HCT116 (cell line): Measurements from ENCODE around the gene CDH4. TPM values are rescaled to one million over a fixed set of nuclear protein-coding genes. Genes with fewer than 3 reads are reported as not detected.

Experiments used
- ATAC-seq: fragments of 200-7000 bp; cut with Tn5 transposase; 2 replicates; pipeline ENCODE4 v1.9.1; 2020; ENCODE audit warnings: mild to moderate bottlenecking, moderate library complexity
- BruUV-seq: library from RNA; stranded (reverse); fragments of 400-500 nt; replicated peaks from 2 replicates; lab custom pipeline; 2021; lab: Mats Ljungman, UMichigan
- CTCF ChIA-PET: fragments of 300-600 bp; sonication (Branson Sonifier 250); formaldehyde crosslinking; loops from one replicate; lab custom pipeline; 2021; ENCODE audit warnings: antibody characterized with exemption; lab: Charles Lee
- POLR2A ChIA-PET: fragments of 300-600, 350-600 bp; sonication (Branson Sonifier 250); formaldehyde crosslinking; loops from one replicate; lab custom pipeline; 2021; ENCODE audit warnings: antibody characterized with exemption; lab: Charles Lee
- RAD21 ChIA-PET, 2 experiments: fragments of 300-600 bp; sonication (Branson Sonifier 250); formaldehyde crosslinking; loops; one replicate each; lab custom pipeline; 2023; ENCODE audit warnings: low total read pairs in 2 of 2; ENCODE audit not compliant: uncharacterized antibody in 2 of 2, unreplicated experiment in 2 of 2, low non-redundant PET in 1 of 2; lab: Charles Lee
- DNase-seq: peaks from one replicate; pipeline ENCODE4 v3.0.0-alpha.2; 2010; ENCODE audit warnings: low read depth, low spot score
- H2AFZ ChIP-seq: fragments of 200-600 bp; shearing (Covaris generic), sonication (generic); 2 replicates; pipeline ENCODE4 v1.6.1; 2017; ENCODE audit warnings: low read depth, mixed run types, mixed read lengths, antibody characterized with exemption, low read length; ENCODE audit not compliant: poor library complexity, severe bottlenecking
- H3K27ac ChIP-seq: 2 replicates; pipeline ENCODE4 v1.5.1; 2012; ENCODE audit warnings: low read depth, low read length
- H3K27me3 ChIP-seq: fragments of 200-600 bp; sonication (generic); 2 replicates; pipeline ENCODE4 v1.6.1; 2016; ENCODE audit warnings: mixed run types, low read length, mixed read lengths; ENCODE audit not compliant: insufficient read depth
- H3K36me3 ChIP-seq, 2 experiments: fragments of 200-500 bp in 1 of 2; fragments of 200-600 bp in 1 of 2; sonication (Bioruptor generic) in 1 of 2; sonication (generic) in 1 of 2; 2 replicates each; pipeline versions ENCODE4 v1.5.1 to v1.6.1; 2014 to 2016; ENCODE audit warnings: low read length in 2 of 2, inconsistent platforms in 1 of 2, mixed read lengths in 1 of 2, mixed run types in 1 of 2; ENCODE audit not compliant: insufficient read depth in 2 of 2, control insufficient read depth in 1 of 2
- H3K4me1 ChIP-seq, 2 experiments: fragments of 200-600 bp in 1 of 2; sonication (generic) in 1 of 2; 2 replicates each; pipeline versions ENCODE4 v1.5.1 to v1.6.1; 2012 to 2017; ENCODE audit warnings: low read length in 2 of 2, inconsistent platforms in 1 of 2, mild to moderate bottlenecking in 1 of 2, mixed read lengths in 1 of 2, mixed run types in 1 of 2, moderate library complexity in 1 of 2; ENCODE audit not compliant: insufficient read depth in 2 of 2, control insufficient read depth in 1 of 2
- H3K4me2 ChIP-seq: fragments of 200-600 bp; sonication (generic); 2 replicates; pipeline ENCODE4 v1.6.1; 2017; ENCODE audit warnings: mixed run types, low read length, mixed read lengths
- H3K4me3 ChIP-seq, 2 experiments: fragments of 200-600 bp in 1 of 2; sonication (generic) in 1 of 2; replicated peaks in 1 of 2; 2 replicates each; pipeline ENCODE4 v1.5.1; 2011 to 2016; ENCODE audit warnings: low read length in 2 of 2, control low read depth in 1 of 2, low read depth in 1 of 2, mild to moderate bottlenecking in 1 of 2, mixed read lengths in 1 of 2, mixed run types in 1 of 2
- H3K79me2 ChIP-seq: fragments of 200-600 bp; sonication (generic); 2 replicates; pipeline ENCODE4 v1.6.1; 2017; ENCODE audit warnings: mild to moderate bottlenecking, mixed run types, low read length, moderate library complexity, mixed read lengths; ENCODE audit not compliant: insufficient read depth
- H3K9ac ChIP-seq: fragments of 200-600 bp; sonication (generic); 2 replicates; pipeline ENCODE4 v1.6.1; 2016; ENCODE audit warnings: low read length, mixed read lengths
- H3K9me2 ChIP-seq: fragments of 200-600 bp; sonication (generic), shearing (Covaris generic); 2 replicates; pipeline ENCODE4 v1.6.1; 2017; ENCODE audit warnings: mixed run types, mild to moderate bottlenecking, moderate library complexity; ENCODE audit not compliant: insufficient read depth
- H3K9me3 ChIP-seq, 2 experiments: fragments of 200-500 bp in 1 of 2; fragments of 200-600 bp in 1 of 2; sonication (Bioruptor generic) in 1 of 2; sonication (generic) in 1 of 2; 2 replicates each; pipeline ENCODE4 v1.6.1; 2014 to 2017; ENCODE audit warnings: low read length in 2 of 2, mixed read lengths in 2 of 2, inconsistent platforms in 1 of 2, low read depth in 1 of 2, mild to moderate bottlenecking in 1 of 2, mixed run types in 1 of 2, moderate library complexity in 1 of 2; ENCODE audit not compliant: control insufficient read depth in 1 of 2, insufficient read depth in 1 of 2
- H4K20me1 ChIP-seq: fragments of 200-600 bp; sonication (generic), shearing (Covaris generic); 2 replicates; pipeline ENCODE4 v1.6.1; 2017; ENCODE audit warnings: mixed run types, mild to moderate bottlenecking, moderate library complexity; ENCODE audit not compliant: insufficient read depth
- ATF3 ChIP-seq: IDR thresholded peaks from 2 replicates; pipeline ENCODE4 v1.6.1; 2012
- CBX3 ChIP-seq: IDR thresholded peaks from 2 replicates; pipeline ENCODE4 v1.6.1; 2012; ENCODE audit warnings: low read depth
- CEBPB ChIP-seq: IDR thresholded peaks from 2 replicates; pipeline ENCODE4 v1.6.1; 2012; ENCODE audit warnings: low read depth
- EGR1 ChIP-seq: IDR thresholded peaks from 2 replicates; pipeline ENCODE4 v1.6.1; 2012; ENCODE audit warnings: low read depth
- ELF1 ChIP-seq: IDR thresholded peaks from 2 replicates; pipeline ENCODE4 v1.6.1; 2012; ENCODE audit warnings: low read depth, borderline replicate concordance
- EZH2 ChIP-seq: fragments of 200-600 bp; sonication (generic); IDR thresholded peaks from 2 replicates; pipeline ENCODE4 v1.6.1; 2017; ENCODE audit warnings: antibody characterized with exemption, mixed run types
- EZH2phosphoT487 ChIP-seq: fragments of 200-600 bp; IDR thresholded peaks from 2 replicates; pipeline ENCODE4 v1.6.1; 2018; ENCODE audit warnings: antibody characterized with exemption, borderline replicate concordance
- FOSL1 ChIP-seq: IDR thresholded peaks from 2 replicates; pipeline ENCODE4 v1.6.1; 2012; ENCODE audit warnings: low read depth
- POLR2A ChIP-seq: IDR thresholded peaks from 2 replicates; pipeline ENCODE4 v1.7.0; 2011; ENCODE audit warnings: borderline replicate concordance; ENCODE audit not compliant: insufficient read depth, insufficient read length; ENCODE audit errors: extremely low read depth
- POLR2AphosphoS5 ChIP-seq: IDR thresholded peaks from 2 replicates; pipeline ENCODE4 v1.6.1; 2011; ENCODE audit warnings: mild to moderate bottlenecking, low read depth, low read length, moderate library complexity
- RAD21 ChIP-seq: IDR thresholded peaks from 2 replicates; pipeline ENCODE4 v1.6.1; 2012; ENCODE audit warnings: low read depth, mild to moderate bottlenecking
- SP1 ChIP-seq: IDR thresholded peaks from 2 replicates; pipeline ENCODE4 v1.6.1; 2012; ENCODE audit warnings: low read depth
- SRF ChIP-seq: IDR thresholded peaks from 2 replicates; pipeline ENCODE4 v1.6.1; 2012; ENCODE audit warnings: low read depth
- TCF7L2 ChIP-seq: IDR thresholded peaks from 2 replicates; pipeline ENCODE4 v1.7.0; 2011; ENCODE audit warnings: borderline replicate concordance, inconsistent platforms; ENCODE audit not compliant: insufficient read depth, insufficient read length; ENCODE audit errors: extremely low read depth
- YY1 ChIP-seq: IDR thresholded peaks from 2 replicates; pipeline ENCODE4 v1.6.1; 2011; ENCODE audit warnings: low read length, low read depth, moderate library complexity, mild to moderate bottlenecking; ENCODE audit not compliant: insufficient replicate concordance; ENCODE audit errors: extremely low read depth
- ZBTB33 ChIP-seq: IDR thresholded peaks from 2 replicates; pipeline ENCODE4 v1.6.1; 2011; ENCODE audit warnings: mild to moderate bottlenecking, low read length, moderate library complexity; ENCODE audit not compliant: insufficient replicate concordance; ENCODE audit errors: extremely low read depth
- ZFX ChIP-seq: fragments of 450-650 bp; IDR thresholded peaks from 2 replicates; pipeline ENCODE4 v1.6.1; 2017
- ZNF274 ChIP-seq: fragments of 200-500 bp; sonication (Bioruptor generic); IDR thresholded peaks from 2 replicates; pipeline ENCODE4 v1.6.1; 2014; ENCODE audit warnings: mild to moderate bottlenecking, low read depth, low read length, inconsistent platforms
- intact Hi-C: fragments of 100-400 bp; cut with micrococcal nuclease; formaldehyde crosslinking; loops from 2 replicates; pipeline ENCODE4 v1.10.0; 2022
- total RNA-seq: library from RNA; stranded (reverse); gene quantifications from one replicate; pipeline ENCODE4 v1.2.1, GENCODE V29; 2021; ENCODE audit not compliant: unreplicated experiment
- TF ChIP-seq, protein P1 (sequence below): IDR thresholded peaks from 2 replicates; pipeline ENCODE4 v1.6.1; 2012; ENCODE audit warnings: low read depth
- TF ChIP-seq, protein P2 (sequence below), 3 experiments: fragments of 200-600 bp in 1 of 3; sonication (generic) in 1 of 3; IDR thresholded peaks in 2 of 3; conservative IDR thresholded peaks in 1 of 3; 2 replicates each; pipeline ENCODE4 v1.5.1; 2012 to 2017; ENCODE audit warnings: low read depth in 2 of 3, low read length in 2 of 3, antibody characterized with exemption in 1 of 3, borderline replicate concordance in 1 of 3, control low read depth in 1 of 3, mild to moderate bottlenecking in 1 of 3, mixed read lengths in 1 of 3, mixed run types in 1 of 3, moderate library complexity in 1 of 3; ENCODE audit not compliant: insufficient read depth in 1 of 3

The CDH4 gene
- total RNA-seq, 1 experiment from 2014 or later: not detected

GRCh38 chr20:61525781-61526431 lies 273.8 kb downstream of the CDH4 start:
- H3K9me2 ChIP-seq: no peaks in the 10 kb centered on the region
- ATAC-seq (no peak), DNase-seq (no peak)
- no peaks in the 10 kb centered on the region for H3K27me3 ChIP-seq
- POLR2A ChIA-PET: no interaction called here
- no peak overlapping the region for H3K9ac ChIP-seq
- no peak overlapping the region for H3K4me2 ChIP-seq
- CTCF ChIA-PET: no interaction called here
- RAD21 ChIA-PET: no interaction called here
- no peaks in the 10 kb centered on the region for H3K79me2 ChIP-seq
- no peak overlapping the region for H3K27ac ChIP-seq
- no peaks in the 10 kb centered on the region for H3K9me3 ChIP-seq
- H4K20me1 ChIP-seq: no peaks in the 10 kb centered on the region
- no TSS peak for BruUV-seq
- H3K4me3 ChIP-seq: no peak overlapping the region
- intact Hi-C loops: no loop called here
- no peaks in the 10 kb centered on the region for H3K36me3 ChIP-seq
- no peak for TF ChIP-seq EZH2
- TF ChIP-seq CBX3: no peak
- TF ChIP-seq ELF1: no peak
- TF ChIP-seq CEBPB: no peak
- TF ChIP-seq, protein P1, sequence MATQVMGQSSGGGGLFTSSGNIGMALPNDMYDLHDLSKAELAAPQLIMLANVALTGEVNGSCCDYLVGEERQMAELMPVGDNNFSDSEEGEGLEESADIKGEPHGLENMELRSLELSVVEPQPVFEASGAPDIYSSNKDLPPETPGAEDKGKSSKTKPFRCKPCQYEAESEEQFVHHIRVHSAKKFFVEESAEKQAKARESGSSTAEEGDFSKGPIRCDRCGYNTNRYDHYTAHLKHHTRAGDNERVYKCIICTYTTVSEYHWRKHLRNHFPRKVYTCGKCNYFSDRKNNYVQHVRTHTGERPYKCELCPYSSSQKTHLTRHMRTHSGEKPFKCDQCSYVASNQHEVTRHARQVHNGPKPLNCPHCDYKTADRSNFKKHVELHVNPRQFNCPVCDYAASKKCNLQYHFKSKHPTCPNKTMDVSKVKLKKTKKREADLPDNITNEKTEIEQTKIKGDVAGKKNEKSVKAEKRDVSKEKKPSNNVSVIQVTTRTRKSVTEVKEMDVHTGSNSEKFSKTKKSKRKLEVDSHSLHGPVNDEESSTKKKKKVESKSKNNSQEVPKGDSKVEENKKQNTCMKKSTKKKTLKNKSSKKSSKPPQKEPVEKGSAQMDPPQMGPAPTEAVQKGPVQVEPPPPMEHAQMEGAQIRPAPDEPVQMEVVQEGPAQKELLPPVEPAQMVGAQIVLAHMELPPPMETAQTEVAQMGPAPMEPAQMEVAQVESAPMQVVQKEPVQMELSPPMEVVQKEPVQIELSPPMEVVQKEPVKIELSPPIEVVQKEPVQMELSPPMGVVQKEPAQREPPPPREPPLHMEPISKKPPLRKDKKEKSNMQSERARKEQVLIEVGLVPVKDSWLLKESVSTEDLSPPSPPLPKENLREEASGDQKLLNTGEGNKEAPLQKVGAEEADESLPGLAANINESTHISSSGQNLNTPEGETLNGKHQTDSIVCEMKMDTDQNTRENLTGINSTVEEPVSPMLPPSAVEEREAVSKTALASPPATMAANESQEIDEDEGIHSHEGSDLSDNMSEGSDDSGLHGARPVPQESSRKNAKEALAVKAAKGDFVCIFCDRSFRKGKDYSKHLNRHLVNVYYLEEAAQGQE: no peak
- TF ChIP-seq RAD21: no peak
- TF ChIP-seq FOSL1: no peak
- no peak for TF ChIP-seq EZH2phosphoT487
- TF ChIP-seq ZBTB33: no peak
- no peak for TF ChIP-seq YY1
- no peak for TF ChIP-seq POLR2A
- TF ChIP-seq POLR2AphosphoS5: no peak
- TF ChIP-seq EGR1: no peak
- TF ChIP-seq SP1: no peak
- TF ChIP-seq, protein P2, sequence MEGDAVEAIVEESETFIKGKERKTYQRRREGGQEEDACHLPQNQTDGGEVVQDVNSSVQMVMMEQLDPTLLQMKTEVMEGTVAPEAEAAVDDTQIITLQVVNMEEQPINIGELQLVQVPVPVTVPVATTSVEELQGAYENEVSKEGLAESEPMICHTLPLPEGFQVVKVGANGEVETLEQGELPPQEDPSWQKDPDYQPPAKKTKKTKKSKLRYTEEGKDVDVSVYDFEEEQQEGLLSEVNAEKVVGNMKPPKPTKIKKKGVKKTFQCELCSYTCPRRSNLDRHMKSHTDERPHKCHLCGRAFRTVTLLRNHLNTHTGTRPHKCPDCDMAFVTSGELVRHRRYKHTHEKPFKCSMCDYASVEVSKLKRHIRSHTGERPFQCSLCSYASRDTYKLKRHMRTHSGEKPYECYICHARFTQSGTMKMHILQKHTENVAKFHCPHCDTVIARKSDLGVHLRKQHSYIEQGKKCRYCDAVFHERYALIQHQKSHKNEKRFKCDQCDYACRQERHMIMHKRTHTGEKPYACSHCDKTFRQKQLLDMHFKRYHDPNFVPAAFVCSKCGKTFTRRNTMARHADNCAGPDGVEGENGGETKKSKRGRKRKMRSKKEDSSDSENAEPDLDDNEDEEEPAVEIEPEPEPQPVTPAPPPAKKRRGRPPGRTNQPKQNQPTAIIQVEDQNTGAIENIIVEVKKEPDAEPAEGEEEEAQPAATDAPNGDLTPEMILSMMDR (IDR thresholded peaks at IDR 0.05 in 2 of 3, conservative IDR thresholded peaks at IDR 0.05 in 1 of 3; ENCODE audit: borderline replicate concordance in 1 of 3, insufficient read depth in 1 of 3, low read depth in 2 of 3, low read length in 2 of 3): no peak
- TF ChIP-seq ATF3: no peak
- TF ChIP-seq SRF: no peak
- TF ChIP-seq ZNF274: no peak
- TF ChIP-seq ZFX: no peak
- TF ChIP-seq TCF7L2: no peak
- no peak overlapping the region for H2AFZ ChIP-seq
- no peaks in the 10 kb centered on the region for H3K4me1 ChIP-seq
